Bronchial epithelial cell (primary cell): ENCODE results near the gene ANKRD34C. TPM values are rescaled to one million over a fixed set of nuclear protein-coding genes. Genes with fewer than 3 reads are reported as not detected.

Experiments used
- DNase-seq: peaks from one replicate; pipeline ENCODE4 v3.0.0-alpha.2; 2010; ENCODE audit warnings: low read depth
- FAIRE-seq: peaks from 2 replicates; lab custom pipeline; 2011; peaks lifted over from hg19 to GRCh38; lab: Jason Lieb, UNC
- H3K27me3 ChIP-seq: 2 replicates; pipeline ENCODE4 v1.5.1; 2011; ENCODE audit warnings: low read length; ENCODE audit not compliant: control insufficient read depth, insufficient read depth
- H3K36me3 ChIP-seq: 2 replicates; pipeline ENCODE4 v1.5.1; 2011; ENCODE audit warnings: low read length; ENCODE audit not compliant: control insufficient read depth, insufficient read depth
- H3K4me3 ChIP-seq: 2 replicates; pipeline ENCODE4 v1.5.1; 2011; ENCODE audit warnings: mild to moderate bottlenecking, low read depth, low read length, control low read depth
- total RNA-seq: library from RNA; depleted of rRNA; stranded (reverse); fragments of >200 nt; gene quantifications from 2 replicates; pipeline ENCODE4 v1.2.1, GENCODE V29; 2014
- TF ChIP-seq, protein P1 (sequence below): IDR thresholded peaks from 2 replicates; pipeline ENCODE4 v1.5.1; 2011; ENCODE audit warnings: mild to moderate bottlenecking, moderate library complexity, low read length, control low read depth, inconsistent platforms; ENCODE audit not compliant: insufficient read depth, severe bottlenecking

ANKRD34C gene
- total RNA-seq, 1 donor from 2014 or later = not detected

DNA sequence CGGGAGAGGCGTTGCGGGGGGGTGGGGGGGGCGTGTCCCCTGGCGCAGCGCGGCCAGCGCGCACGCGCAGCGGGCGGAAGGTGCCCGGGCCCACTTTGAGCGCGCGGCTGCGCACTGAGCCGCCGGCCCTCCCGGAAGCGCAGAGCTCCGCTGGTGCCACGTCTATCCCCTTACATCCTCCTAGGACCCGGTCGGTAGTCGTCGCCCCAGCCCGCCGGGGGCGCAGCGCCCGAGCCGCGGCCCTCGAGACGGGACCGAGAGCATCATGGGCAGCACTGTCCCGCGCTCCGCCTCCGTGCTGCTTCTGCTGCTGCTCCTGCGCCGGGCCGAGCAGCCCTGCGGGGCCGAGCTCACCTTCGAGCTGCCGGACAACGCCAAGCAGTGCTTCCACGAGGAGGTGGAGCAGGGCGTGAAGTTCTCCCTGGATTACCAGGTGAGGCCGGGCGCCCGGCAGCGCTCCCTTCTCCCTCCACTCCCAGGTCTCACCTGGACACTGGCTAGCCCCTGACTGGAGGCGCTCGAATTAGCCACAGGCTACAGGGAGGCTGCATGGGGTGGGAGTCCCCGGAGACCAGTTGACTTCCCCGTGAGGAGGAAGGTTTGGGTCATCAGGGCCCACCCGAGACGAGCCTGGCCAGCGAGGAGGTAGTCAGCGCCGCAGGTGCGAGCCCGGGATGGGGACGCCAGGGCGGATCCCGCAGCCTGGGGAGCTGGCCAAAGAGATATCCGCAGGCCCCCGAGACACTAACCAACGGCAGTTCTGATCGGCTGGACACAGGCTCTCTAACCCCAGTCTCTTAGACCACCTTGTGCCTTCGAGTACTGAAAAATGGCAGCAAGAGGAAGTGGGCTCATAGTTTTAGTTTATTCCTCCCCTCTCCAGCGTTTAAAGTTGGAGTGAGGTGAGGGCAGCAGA is 28.7 kb downstream of the ANKRD34C start, which contains the start of gene TMED3:
Gene TMED3, plus strand, starts transcription at position 128 of the 916 bp plus-strand sequence. Its CDS starts 138 bp downstream, at position 266.
- peaks cover 11% of the 10 kb centered on the region for H3K36me3 ChIP-seq
- TF ChIP-seq, protein P1, sequence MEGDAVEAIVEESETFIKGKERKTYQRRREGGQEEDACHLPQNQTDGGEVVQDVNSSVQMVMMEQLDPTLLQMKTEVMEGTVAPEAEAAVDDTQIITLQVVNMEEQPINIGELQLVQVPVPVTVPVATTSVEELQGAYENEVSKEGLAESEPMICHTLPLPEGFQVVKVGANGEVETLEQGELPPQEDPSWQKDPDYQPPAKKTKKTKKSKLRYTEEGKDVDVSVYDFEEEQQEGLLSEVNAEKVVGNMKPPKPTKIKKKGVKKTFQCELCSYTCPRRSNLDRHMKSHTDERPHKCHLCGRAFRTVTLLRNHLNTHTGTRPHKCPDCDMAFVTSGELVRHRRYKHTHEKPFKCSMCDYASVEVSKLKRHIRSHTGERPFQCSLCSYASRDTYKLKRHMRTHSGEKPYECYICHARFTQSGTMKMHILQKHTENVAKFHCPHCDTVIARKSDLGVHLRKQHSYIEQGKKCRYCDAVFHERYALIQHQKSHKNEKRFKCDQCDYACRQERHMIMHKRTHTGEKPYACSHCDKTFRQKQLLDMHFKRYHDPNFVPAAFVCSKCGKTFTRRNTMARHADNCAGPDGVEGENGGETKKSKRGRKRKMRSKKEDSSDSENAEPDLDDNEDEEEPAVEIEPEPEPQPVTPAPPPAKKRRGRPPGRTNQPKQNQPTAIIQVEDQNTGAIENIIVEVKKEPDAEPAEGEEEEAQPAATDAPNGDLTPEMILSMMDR = peak; percentile 28
- DNase-seq (peak; percentile 71), FAIRE-seq (no peak)
- H3K27me3 ChIP-seq = no peaks in the 10 kb centered on the region
- peak within 1 kb of the TSS; percentile 74 for H3K4me3 ChIP-seq

DNA sequence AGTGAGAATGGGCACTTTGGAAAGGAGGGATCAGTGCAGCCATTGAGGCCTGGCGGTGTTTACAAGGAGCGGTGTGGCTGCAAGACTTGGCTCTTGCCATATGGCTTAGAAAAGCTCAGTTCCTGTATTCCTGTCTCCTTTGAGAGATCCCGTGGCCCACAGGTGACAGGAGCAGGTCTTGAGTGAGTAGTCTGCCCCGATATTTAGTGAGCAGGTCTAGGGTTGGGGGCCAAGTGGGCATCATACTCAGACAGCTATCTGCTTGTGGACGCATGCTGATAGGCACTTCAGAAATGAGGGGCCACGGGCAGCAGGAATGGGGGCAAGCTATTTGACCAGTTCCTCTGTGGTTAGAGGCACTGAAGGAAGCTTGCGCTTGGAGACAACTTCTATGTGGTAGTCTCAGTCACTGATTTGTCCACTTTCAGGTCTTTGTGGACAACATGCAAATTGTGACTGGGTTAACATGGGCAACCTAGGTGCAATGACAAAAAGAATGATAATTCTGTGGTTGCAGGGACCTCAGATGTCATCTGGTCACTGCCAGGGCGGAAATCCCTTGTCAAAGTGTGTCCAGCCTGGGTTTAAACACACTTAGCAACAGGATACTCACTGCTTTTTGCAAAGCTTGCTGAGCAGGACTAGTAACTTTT is 29.5 kb downstream of the ANKRD34C start:
- FAIRE-seq (no peak), DNase-seq (no peak)
- peaks cover 16% of the 10 kb centered on the region for H3K36me3 ChIP-seq
- no peaks in the 10 kb centered on the region for H3K27me3 ChIP-seq
- peak overlapping the region; percentile 74 for H3K4me3 ChIP-seq
- TF ChIP-seq, protein P1 = no peak

DNA sequence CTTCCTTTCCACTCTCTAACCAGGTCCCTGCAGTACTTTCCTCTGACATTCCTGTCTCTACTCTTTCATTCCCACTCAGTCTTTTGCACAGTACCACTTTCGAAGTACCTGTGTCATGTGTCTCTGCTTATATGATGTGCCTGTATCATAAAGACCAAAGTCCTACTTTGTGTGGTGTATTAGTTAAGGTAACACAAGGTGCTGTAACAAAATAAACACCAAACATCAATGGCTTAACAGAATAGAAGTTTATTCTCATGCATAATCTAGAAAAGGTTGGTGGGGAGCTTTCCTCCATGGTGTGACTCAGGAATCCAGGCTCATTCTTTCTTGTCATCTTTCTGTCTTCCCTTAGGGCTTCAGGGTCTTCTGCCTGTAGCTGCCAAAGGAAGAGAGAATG is 31.7 kb downstream of the ANKRD34C start:
- no peaks in the 10 kb centered on the region for H3K27me3 ChIP-seq
- no peak overlapping the region for H3K4me3 ChIP-seq
- TF ChIP-seq, protein P1 = no peak
- no peak for FAIRE-seq
- peaks cover 26% of the 10 kb centered on the region for H3K36me3 ChIP-seq
- DNase-seq = no peak

DNA sequence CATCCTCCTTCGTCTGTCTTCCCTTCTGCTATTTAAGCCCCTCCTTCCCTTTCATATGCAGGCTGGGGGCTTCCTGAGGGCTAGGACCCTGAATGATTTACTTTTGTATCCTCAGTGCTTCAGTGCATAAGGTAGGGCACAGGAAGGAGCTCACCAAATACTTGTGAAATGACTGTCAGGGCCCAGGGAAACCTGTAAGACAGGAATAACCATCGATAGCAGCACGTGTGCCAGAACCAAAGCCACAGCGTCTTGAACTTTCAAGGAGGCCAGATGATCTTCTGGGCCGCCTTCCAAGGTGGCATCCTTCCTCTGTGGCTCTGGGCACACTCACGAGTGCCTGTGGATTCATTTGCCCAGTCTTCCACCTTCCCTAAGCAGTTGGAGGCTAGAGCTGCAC is 32.3 kb downstream of the ANKRD34C start:
- TF ChIP-seq, protein P1 = no peak
- DNase-seq (peak; percentile 86), FAIRE-seq (peak; percentile 88)
- Histone ChIP-seq H3K36me3 (peaks cover 26% of the 10 kb centered on the region), H3K4me3 (no peak overlapping the region), H3K27me3 (no peaks in the 10 kb centered on the region)

DNA sequence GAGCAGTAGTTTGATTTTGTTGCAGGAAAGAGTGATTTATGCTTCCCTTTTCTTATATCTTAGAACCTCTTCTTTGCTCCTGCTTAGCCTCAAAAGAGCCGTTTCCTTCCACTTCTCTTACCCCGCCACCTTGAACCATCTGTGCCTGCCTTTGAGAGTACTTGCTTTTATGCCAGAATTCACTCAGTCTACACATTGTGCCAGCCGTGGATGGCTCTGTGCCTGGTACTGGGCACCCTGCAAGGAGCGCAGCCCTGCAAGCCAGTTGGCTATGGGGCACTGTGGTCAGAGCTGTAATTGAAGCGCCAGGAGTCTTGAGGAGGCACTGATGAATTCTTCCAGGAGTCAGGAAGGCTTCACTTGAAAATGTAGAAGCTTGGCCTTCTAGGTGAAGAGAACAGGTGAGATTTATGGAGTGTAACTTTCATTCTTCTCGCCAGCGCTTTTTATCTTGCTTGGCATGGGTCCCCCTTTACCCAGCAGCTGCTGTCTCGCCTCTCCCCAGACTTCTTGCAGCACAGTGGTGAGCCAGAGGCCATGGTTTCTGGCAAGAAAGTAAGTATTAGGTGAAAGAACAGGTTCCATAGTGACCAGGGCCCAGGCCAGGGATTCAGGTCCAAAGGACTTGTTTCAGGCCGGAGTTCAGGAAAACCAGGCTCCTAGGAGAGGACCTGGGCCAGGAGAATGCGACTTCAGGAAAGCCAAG is 33.3 kb downstream of the ANKRD34C start:
- no peak for FAIRE-seq

More for the DNA sequence above, 33.3 kb downstream of the ANKRD34C start:
- H3K27me3 ChIP-seq = no peaks in the 10 kb centered on the region
- no peak for DNase-seq
- peaks cover 26% of the 10 kb centered on the region for H3K36me3 ChIP-seq
- no peak overlapping the region for H3K4me3 ChIP-seq
- TF ChIP-seq, protein P1 = no peak
